GM21423 (cell line): ENCODE results near the gene ILF2.

ENCODE experiments used
- ATAC-seq: cut with Tn5 transposase; IDR thresholded peaks from one replicate; pipeline ENCODE4 v1.9.1; 2021; ENCODE audit warnings: mild to moderate bottlenecking, moderate library complexity; ENCODE audit not compliant: unreplicated experiment

Gene ILF2

GRCh38 chr1:153628638-153629342, 42.0 kb downstream of the ILF2 start:
- ATAC-seq = no peak

- no peak for ATAC-seq
Measured at GRCh38 chr1:153627715-153628626, 42.8 kb downstream of the ILF2 start, which contains the start of gene S100A1. Gene S100A1, plus strand, starts transcription at chr1:153628434. Its CDS starts 2,088 bp downstream, at chr1:153630522.

GRCh38 chr1:153626904-153627714, 43.7 kb downstream of the ILF2 start, which contains the start of gene S100A13:
Gene S100A13, minus strand, starts transcription at chr1:153627505. Its CDS starts 1,033 bp downstream, at chr1:153626472.
- no peak for ATAC-seq

GRCh38 chr1:153626477-153626903, 44.3 kb downstream of the ILF2 start:
- ATAC-seq = no peak

GRCh38 chr1:153624965-153625611, 45.7 kb downstream of the ILF2 start:
- no peak for ATAC-seq

- no peak for ATAC-seq
Measured at GRCh38 chr1:153623101-153623500, 47.7 kb downstream of the ILF2 start.

GRCh38 chr1:153619171-153619570, 51.6 kb downstream of the ILF2 start:
- ATAC-seq = no peak

- no peak for ATAC-seq
Measured at GRCh38 chr1:153617663-153618062, 53.1 kb downstream of the ILF2 start.

- ATAC-seq = no peak
Measured at GRCh38 chr1:153616917-153617311, 53.9 kb downstream of the ILF2 start.

- no peak for ATAC-seq
Measured at GRCh38 chr1:153616144-153616916, 54.5 kb downstream of the ILF2 start, which contains the start of gene S100A14. Gene S100A14, minus strand, starts transcription at chr1:153616325. Its CDS starts 467 bp downstream, at chr1:153615858.

GRCh38 chr1:153615406-153615805, 55.4 kb downstream of the ILF2 start:
- ATAC-seq = no peak

GRCh38 chr1:153614906-153615305, 55.9 kb downstream of the ILF2 start:
- no peak for ATAC-seq

- no peak for ATAC-seq
Measured at GRCh38 chr1:153614189-153614900, 56.4 kb downstream of the ILF2 start.

GRCh38 chr1:153613406-153613805, 57.4 kb downstream of the ILF2 start:
- ATAC-seq = no peak

GRCh38 chr1:153612755-153613331, 58.0 kb downstream of the ILF2 start, which contains the start of gene S100A16:
Gene S100A16, minus strand, starts transcription at chr1:153613137. Its CDS starts 4,986 bp downstream, at chr1:153608151.
- ATAC-seq = no peak

GRCh38 chr1:153612111-153612754, 58.6 kb downstream of the ILF2 start:
- ATAC-seq = no peak
